Activated naive CD4-positive, alpha-beta T cell treated with anti-CD3 and anti-CD28 coated beads, Interleukin-2, amount 50 U/mL, for 24 hours (primary cell): ENCODE results near the gene RPS4Y2.

Experiments
- H3K27ac Mint-ChIP-seq: one replicate; pipeline ENCODE4 v1.8.0; 2021; ENCODE audit warnings: mild to moderate bottlenecking, mixed read lengths
- H3K27me3 Mint-ChIP-seq: one replicate; pipeline ENCODE4 v1.8.0; 2021; ENCODE audit warnings: mixed read lengths
- H3K36me3 Mint-ChIP-seq: one replicate; pipeline ENCODE4 v1.8.0; 2021; ENCODE audit warnings: mixed read lengths
- H3K4me1 Mint-ChIP-seq: one replicate; pipeline ENCODE4 v1.8.0; 2021; ENCODE audit warnings: mixed read lengths
- H3K4me3 Mint-ChIP-seq: one replicate; pipeline ENCODE4 v1.8.0; 2021; ENCODE audit warnings: mild to moderate bottlenecking, mixed read lengths
- H3K9me3 Mint-ChIP-seq: one replicate; pipeline ENCODE4 v1.8.0; 2021; ENCODE audit warnings: mixed read lengths

The RPS4Y2 gene

GRCh38 chrY:20755808-20756207 lies at the start of gene RPS4Y2:
Gene RPS4Y2, plus strand, starts transcription at chrY:20756108. Its CDS starts 56 bp downstream, at chrY:20756164.
- Mint-ChIP-seq H3K4me3 (no peak within 1 kb of the TSS), H3K4me1 (peaks cover 3% of the 10 kb centered on the region), H3K27me3 (no peaks in the 10 kb centered on the region), H3K36me3 (no peaks in the 10 kb centered on the region), H3K9me3 (no peaks in the 10 kb centered on the region), H3K27ac (no peak within 1 kb of the TSS)

GRCh38 chrY:20714391-20714790 lies 41.5 kb upstream of the RPS4Y2 start:
- Mint-ChIP-seq H3K4me3 (no peak overlapping the region), H3K36me3 (no peaks in the 10 kb centered on the region), H3K9me3 (no peaks in the 10 kb centered on the region), H3K27ac (no peak overlapping the region), H3K27me3 (no peaks in the 10 kb centered on the region), H3K4me1 (peaks cover 4% of the 10 kb centered on the region)

- Mint-ChIP-seq H3K9me3 (no peaks in the 10 kb centered on the region), H3K27ac (no peak overlapping the region), H3K4me3 (no peak overlapping the region), H3K36me3 (no peaks in the 10 kb centered on the region), H3K4me1 (no peaks in the 10 kb centered on the region), H3K27me3 (no peaks in the 10 kb centered on the region)
These were observed 29.6 kb upstream of the RPS4Y2 start for GRCh38 chrY:20726184-20726907.

- Mint-ChIP-seq H3K4me3 (no peak overlapping the region), H3K9me3 (no peaks in the 10 kb centered on the region), H3K36me3 (no peaks in the 10 kb centered on the region), H3K27ac (no peak overlapping the region), H3K4me1 (peaks cover 13% of the 10 kb centered on the region), H3K27me3 (no peaks in the 10 kb centered on the region)
These were observed 20.7 kb upstream of the RPS4Y2 start for GRCh38 chrY:20735200-20735599.

GRCh38 chrY:20739806-20740205 lies 16.1 kb upstream of the RPS4Y2 start:
- no peak overlapping the region for H3K4me3 Mint-ChIP-seq
- H3K9me3 Mint-ChIP-seq: no peaks in the 10 kb centered on the region
- H3K27ac Mint-ChIP-seq: no peak overlapping the region
- peaks cover 19% of the 10 kb centered on the region for H3K4me1 Mint-ChIP-seq
- H3K27me3 Mint-ChIP-seq: no peaks in the 10 kb centered on the region
- H3K36me3 Mint-ChIP-seq: no peaks in the 10 kb centered on the region

DNA sequence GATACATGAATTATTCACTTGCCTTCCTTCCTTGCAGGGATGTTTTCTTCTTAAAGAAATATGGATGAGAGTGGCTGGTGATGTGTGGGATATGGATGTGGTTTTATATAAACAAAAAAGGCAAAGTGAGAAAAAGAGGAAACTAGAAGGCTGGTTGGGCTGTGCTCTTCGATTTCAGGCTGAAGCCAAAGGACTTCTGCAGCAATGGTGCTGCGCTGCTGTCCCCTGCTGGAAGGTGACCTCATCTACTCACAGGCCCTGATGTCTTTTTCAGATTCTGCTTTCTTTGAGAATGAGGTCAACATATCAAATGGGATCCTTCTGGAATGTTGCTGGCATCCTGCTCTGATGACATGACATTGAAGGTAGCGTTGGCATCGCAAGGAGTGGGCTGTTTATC lies 15.3 kb upstream of the RPS4Y2 start:
- Mint-ChIP-seq H3K9me3 (no peaks in the 10 kb centered on the region), H3K36me3 (no peaks in the 10 kb centered on the region), H3K4me3 (no peak overlapping the region), H3K27me3 (no peaks in the 10 kb centered on the region), H3K4me1 (peaks cover 27% of the 10 kb centered on the region), H3K27ac (no peak overlapping the region)

GRCh38 chrY:20745060-20745459 lies 10.8 kb upstream of the RPS4Y2 start:
- Mint-ChIP-seq H3K36me3 (no peaks in the 10 kb centered on the region), H3K27me3 (no peaks in the 10 kb centered on the region), H3K4me1 (peaks cover 40% of the 10 kb centered on the region), H3K27ac (no peak overlapping the region), H3K9me3 (no peaks in the 10 kb centered on the region), H3K4me3 (no peak overlapping the region)

GRCh38 chrY:20746919-20747318 lies 9.0 kb upstream of the RPS4Y2 start:
- Mint-ChIP-seq H3K4me1 (peaks cover 40% of the 10 kb centered on the region), H3K27ac (no peak overlapping the region), H3K27me3 (no peaks in the 10 kb centered on the region), H3K36me3 (no peaks in the 10 kb centered on the region), H3K4me3 (no peak overlapping the region), H3K9me3 (no peaks in the 10 kb centered on the region)

GRCh38 chrY:20763869-20764268 lies 8.0 kb downstream of the RPS4Y2 start:
- Mint-ChIP-seq H3K27me3 (no peaks in the 10 kb centered on the region), H3K36me3 (no peaks in the 10 kb centered on the region), H3K9me3 (no peaks in the 10 kb centered on the region), H3K27ac (peak overlapping the region; percentile 33), H3K4me3 (peak overlapping the region; percentile 39), H3K4me1 (peaks cover 42% of the 10 kb centered on the region)

- Mint-ChIP-seq H3K9me3 (no peaks in the 10 kb centered on the region), H3K27me3 (no peaks in the 10 kb centered on the region), H3K27ac (no peak overlapping the region), H3K4me3 (no peak overlapping the region), H3K4me1 (peaks cover 39% of the 10 kb centered on the region), H3K36me3 (no peaks in the 10 kb centered on the region)
These were observed 9.2 kb downstream of the RPS4Y2 start for GRCh38 chrY:20765117-20765516.

GRCh38 chrY:20770755-20771154 lies 14.8 kb downstream of the RPS4Y2 start:
- H3K27ac Mint-ChIP-seq: no peak overlapping the region
- H3K4me3 Mint-ChIP-seq: no peak overlapping the region
- H3K27me3 Mint-ChIP-seq: no peaks in the 10 kb centered on the region
- no peaks in the 10 kb centered on the region for H3K9me3 Mint-ChIP-seq
- no peaks in the 10 kb centered on the region for H3K36me3 Mint-ChIP-seq
- H3K4me1 Mint-ChIP-seq: peaks cover 43% of the 10 kb centered on the region

GRCh38 chrY:20776104-20776503 lies 20.2 kb downstream of the RPS4Y2 start:
- Mint-ChIP-seq H3K9me3 (no peaks in the 10 kb centered on the region), H3K27ac (no peak overlapping the region), H3K4me1 (peaks cover 53% of the 10 kb centered on the region), H3K27me3 (no peaks in the 10 kb centered on the region), H3K4me3 (no peak overlapping the region), H3K36me3 (no peaks in the 10 kb centered on the region)

DNA sequence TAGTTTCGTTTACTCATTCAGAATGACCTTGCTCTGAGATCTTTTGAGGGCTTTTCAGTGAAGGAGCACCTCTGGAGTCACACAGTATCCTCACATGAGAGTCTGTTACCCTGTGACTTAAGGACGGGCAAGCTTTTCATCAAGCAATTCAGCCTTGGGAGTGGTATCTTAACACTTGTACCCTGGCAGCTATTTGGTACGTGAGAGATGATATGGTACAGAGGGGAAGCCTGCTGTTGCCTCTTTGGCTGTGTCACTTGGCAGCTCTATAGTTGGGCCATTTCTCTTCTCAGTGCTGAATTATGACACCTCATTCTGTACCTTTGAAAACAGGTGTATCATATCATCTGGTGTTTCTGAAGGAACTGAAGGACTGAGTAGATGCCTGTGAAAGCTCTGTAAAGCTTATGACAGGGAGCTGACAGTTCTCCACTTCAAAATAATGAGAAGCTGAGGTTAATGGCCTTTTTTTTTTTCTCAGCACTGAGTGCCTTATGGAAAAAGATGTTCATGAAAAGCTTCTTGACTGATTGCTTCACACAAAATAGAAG lies 24.3 kb downstream of the RPS4Y2 start:
- Mint-ChIP-seq H3K4me1 (peaks cover 61% of the 10 kb centered on the region), H3K27ac (no peak overlapping the region), H3K36me3 (no peaks in the 10 kb centered on the region), H3K27me3 (no peaks in the 10 kb centered on the region), H3K9me3 (no peaks in the 10 kb centered on the region), H3K4me3 (no peak overlapping the region)

- Mint-ChIP-seq H3K9me3 (no peaks in the 10 kb centered on the region), H3K4me3 (no peak overlapping the region), H3K27me3 (no peaks in the 10 kb centered on the region), H3K27ac (no peak overlapping the region), H3K4me1 (peaks cover 67% of the 10 kb centered on the region), H3K36me3 (no peaks in the 10 kb centered on the region)
These were observed 24.9 kb downstream of the RPS4Y2 start for GRCh38 chrY:20780776-20781175.

- Mint-ChIP-seq H3K27ac (no peak overlapping the region), H3K4me1 (peaks cover 65% of the 10 kb centered on the region), H3K27me3 (no peaks in the 10 kb centered on the region), H3K9me3 (no peaks in the 10 kb centered on the region), H3K4me3 (peak overlapping the region; percentile 19), H3K36me3 (no peaks in the 10 kb centered on the region)
These were observed 25.5 kb downstream of the RPS4Y2 start for GRCh38 chrY:20781408-20781807.

DNA sequence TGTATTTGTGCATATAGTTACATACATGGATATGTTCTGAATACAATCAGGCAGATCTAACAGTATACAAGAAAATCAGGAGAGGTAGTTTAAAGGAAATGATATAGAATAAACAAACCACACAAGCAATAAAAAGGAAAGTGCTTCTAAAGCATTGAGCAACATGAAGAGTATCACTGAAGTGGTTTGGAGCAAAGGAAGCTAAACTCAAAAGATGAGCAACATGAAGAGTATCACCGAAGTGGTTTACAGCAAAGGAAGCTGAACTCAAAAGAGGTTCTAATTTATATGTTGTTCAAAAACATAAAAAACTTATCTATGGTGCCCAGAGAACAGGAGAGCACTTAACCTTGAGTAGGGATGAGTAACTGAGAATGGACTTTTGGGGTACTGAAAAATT lies 29.1 kb downstream of the RPS4Y2 start:
- Mint-ChIP-seq H3K27me3 (no peaks in the 10 kb centered on the region), H3K4me3 (peak overlapping the region; percentile 33), H3K4me1 (peaks cover 70% of the 10 kb centered on the region), H3K36me3 (peaks cover 2% of the 10 kb centered on the region), H3K27ac (peak overlapping the region; percentile 17), H3K9me3 (no peaks in the 10 kb centered on the region)

DNA sequence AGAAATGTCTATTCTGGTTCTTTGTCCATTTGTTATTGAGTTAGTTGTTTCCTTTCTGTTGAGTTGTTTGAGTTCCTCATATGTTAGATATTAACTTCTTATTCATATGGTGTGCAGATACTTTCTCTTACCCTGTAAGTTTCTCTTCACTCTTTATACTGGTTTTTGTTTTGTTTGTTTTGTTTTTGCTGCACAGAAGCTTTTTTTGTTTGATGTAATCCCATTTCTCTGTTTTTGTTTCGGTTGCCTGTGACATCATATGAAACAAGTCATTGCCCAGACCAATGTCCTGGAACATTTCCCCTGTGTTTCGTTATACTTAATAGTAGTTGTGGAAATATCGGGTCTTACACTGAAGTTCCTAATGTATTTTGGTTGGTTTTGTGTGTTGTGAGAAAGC lies 31.2 kb downstream of the RPS4Y2 start:
- Mint-ChIP-seq H3K9me3 (no peaks in the 10 kb centered on the region), H3K27me3 (no peaks in the 10 kb centered on the region), H3K4me1 (peaks cover 52% of the 10 kb centered on the region), H3K27ac (no peak overlapping the region), H3K36me3 (peaks cover 2% of the 10 kb centered on the region), H3K4me3 (no peak overlapping the region)
